Vagina (tissue), 2 donors: Measurements from ENCODE around the gene MRPL24. TPM values are rescaled to one million over a fixed set of nuclear protein-coding genes. Genes with fewer than 3 reads are reported as not detected.
A peak's percentile ranks its signal among the peaks of the same experiment; 100 is the strongest.

Experiments used
- DNase-seq, 2 donors: peaks; one replicate each; pipeline ENCODE4 v3.0.0-alpha.2; 2017; ENCODE audit errors: extremely low spot score in 2 of 2
- H3K27ac ChIP-seq: fragments of 200-600 bp; sonication (generic); one replicate; pipeline ENCODE4 v1.5.1; 2019
- H3K27me3 ChIP-seq: fragments of 200-600 bp; sonication (generic); one replicate; pipeline ENCODE4 v1.5.1; 2019
- H3K36me3 ChIP-seq, 2 donors: fragments of 200-600 bp; sonication (generic); one replicate each; pipeline ENCODE4 v1.5.1; 2017 to 2019
- H3K4me1 ChIP-seq: fragments of 200-600 bp; sonication (generic); one replicate; pipeline ENCODE4 v1.5.1; 2019
- H3K4me3 ChIP-seq, 2 donors: fragments of 200-600 bp; sonication (generic); 1 replicate in 1 of 2; 2 replicates in 1 of 2; pipeline ENCODE4 v1.5.1; 2016 to 2019
- H3K9me3 ChIP-seq: fragments of 200-600 bp; sonication (generic); one replicate; pipeline ENCODE4 v1.5.1; 2019
- POLR2A ChIP-seq, 2 donors: fragments of 450-650 bp; IDR thresholded peaks; one replicate each; pipeline ENCODE4 v1.6.1; 2017; ENCODE audit warnings: antibody characterized with exemption in 2 of 2, mild to moderate bottlenecking in 2 of 2, moderate library complexity in 2 of 2
- POLR2AphosphoS5 ChIP-seq, 2 donors: sonication (generic); formaldehyde crosslinking; IDR thresholded peaks; one replicate each; pipeline ENCODE4 v1.9.0; 2017; ENCODE audit warnings: antibody characterized with exemption in 2 of 2, mild to moderate bottlenecking in 2 of 2, low read depth in 1 of 2; ENCODE audit not compliant: insufficient read depth in 1 of 2
- intact Hi-C: fragments of 100-400 bp; cut with DNase I; formaldehyde crosslinking; loops from one replicate; pipeline ENCODE4 v1.15.1; 2023
- total RNA-seq: library from RNA; depleted of rRNA; stranded (reverse); fragments of >200 nt; gene quantifications from one replicate; pipeline ENCODE4 v1.2.3, GENCODE V29; 2016
- TF ChIP-seq, protein P1 (sequence below), 3 experiments: fragments of 450-650 bp in 2 of 3; fragments of 200-600 bp in 1 of 3; sonication (generic) in 1 of 3; IDR thresholded peaks; one replicate each; pipeline ENCODE4 v1.5.1; 2017 to 2019; ENCODE audit warnings: antibody characterized with exemption in 3 of 3, mild to moderate bottlenecking in 2 of 3, moderate library complexity in 2 of 3

The MRPL24 gene
- total RNA-seq, 1 donor from 2014 or later = 40.0 TPM

DNA sequence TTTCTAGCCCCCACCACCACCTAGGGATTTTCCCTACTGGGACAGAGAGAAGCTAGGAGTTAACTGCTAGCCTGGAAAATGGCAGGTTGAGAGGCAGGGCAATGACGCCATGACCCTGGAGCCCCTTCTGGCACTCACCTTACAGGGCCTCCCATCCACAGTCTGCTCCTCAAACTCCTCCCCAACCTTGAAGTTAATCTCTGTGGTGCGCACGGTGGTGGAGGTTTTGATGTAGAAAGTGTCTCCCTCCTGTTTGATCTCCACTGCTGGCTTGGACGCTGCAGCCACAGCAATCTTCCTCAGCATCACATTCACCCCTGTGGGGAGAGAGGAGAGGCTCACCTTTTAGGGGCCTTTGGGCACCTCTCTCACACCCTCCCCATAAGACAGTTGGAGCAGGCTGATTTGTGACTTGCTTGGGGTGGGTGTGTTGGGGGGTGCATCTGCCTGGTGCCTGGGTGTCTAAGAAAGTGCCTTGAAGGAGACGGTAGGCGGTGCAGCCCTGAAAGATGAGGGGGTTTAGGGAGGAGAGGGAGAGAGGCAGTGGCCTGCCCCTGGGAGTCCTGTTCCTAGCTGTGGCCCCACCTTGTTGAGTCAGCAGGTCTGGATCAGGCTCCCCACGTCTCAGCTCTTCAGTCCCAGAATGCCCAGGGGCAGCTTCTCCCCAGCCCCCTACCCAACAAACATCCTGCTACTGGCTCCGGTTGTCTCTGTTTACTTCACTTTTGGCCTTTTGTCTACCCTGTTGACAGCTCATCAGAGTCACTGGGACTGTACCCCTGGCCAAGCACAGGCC is 40.0 kb downstream of the MRPL24 start:
- Histone ChIP-seq H3K9me3 (no peaks in the 10 kb centered on the region), H3K27ac (peak overlapping the region; percentile 15), H3K4me3 (no peak overlapping the region), H3K36me3 (no peaks in the 10 kb centered on the region), H3K27me3 (no peaks in the 10 kb centered on the region), H3K4me1 (peaks cover 32% of the 10 kb centered on the region)
- DNase-seq = no peak
- intact Hi-C loops = no loop called here
- TF ChIP-seq POLR2AphosphoS5 (IDR thresholded peaks at IDR 0.05; ENCODE audit: insufficient read depth in 1 of 2, low read depth in 1 of 2) (no peak), POLR2A (IDR thresholded peaks at IDR 0.05) (no peak)
- TF ChIP-seq, protein P1, sequence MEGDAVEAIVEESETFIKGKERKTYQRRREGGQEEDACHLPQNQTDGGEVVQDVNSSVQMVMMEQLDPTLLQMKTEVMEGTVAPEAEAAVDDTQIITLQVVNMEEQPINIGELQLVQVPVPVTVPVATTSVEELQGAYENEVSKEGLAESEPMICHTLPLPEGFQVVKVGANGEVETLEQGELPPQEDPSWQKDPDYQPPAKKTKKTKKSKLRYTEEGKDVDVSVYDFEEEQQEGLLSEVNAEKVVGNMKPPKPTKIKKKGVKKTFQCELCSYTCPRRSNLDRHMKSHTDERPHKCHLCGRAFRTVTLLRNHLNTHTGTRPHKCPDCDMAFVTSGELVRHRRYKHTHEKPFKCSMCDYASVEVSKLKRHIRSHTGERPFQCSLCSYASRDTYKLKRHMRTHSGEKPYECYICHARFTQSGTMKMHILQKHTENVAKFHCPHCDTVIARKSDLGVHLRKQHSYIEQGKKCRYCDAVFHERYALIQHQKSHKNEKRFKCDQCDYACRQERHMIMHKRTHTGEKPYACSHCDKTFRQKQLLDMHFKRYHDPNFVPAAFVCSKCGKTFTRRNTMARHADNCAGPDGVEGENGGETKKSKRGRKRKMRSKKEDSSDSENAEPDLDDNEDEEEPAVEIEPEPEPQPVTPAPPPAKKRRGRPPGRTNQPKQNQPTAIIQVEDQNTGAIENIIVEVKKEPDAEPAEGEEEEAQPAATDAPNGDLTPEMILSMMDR (IDR thresholded peaks at IDR 0.05) = no peak

DNA sequence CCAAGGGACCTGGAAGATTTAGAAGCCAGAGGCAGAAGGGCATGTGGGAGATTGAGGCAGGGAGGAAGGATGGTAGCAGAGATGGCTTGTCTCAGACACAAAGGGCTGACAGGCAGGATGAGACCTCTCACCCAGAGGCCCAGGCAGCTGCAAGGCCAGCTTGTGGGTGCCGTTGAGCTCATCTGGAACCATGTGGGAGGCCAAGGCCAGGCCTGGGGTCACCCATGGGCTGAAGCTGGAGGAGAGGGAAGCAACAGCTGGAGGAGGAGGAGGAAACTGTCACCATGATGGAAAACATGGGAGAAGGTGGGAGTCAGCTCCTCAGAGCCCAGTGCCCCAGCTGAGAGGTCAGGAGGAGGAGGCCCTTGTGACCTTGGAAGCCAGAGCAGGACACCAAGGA is 41.9 kb downstream of the MRPL24 start:
- TF ChIP-seq POLR2AphosphoS5 (IDR thresholded peaks at IDR 0.05; ENCODE audit: insufficient read depth in 1 of 2, low read depth in 1 of 2) (no peak), POLR2A (IDR thresholded peaks at IDR 0.05) (no peak)
- TF ChIP-seq, protein P1 (IDR thresholded peaks at IDR 0.05) = no peak
- Histone ChIP-seq H3K36me3 (no peaks in the 10 kb centered on the region), H3K27ac (no peak overlapping the region), H3K27me3 (no peaks in the 10 kb centered on the region), H3K4me3 (no peak overlapping the region), H3K4me1 (peaks cover 22% of the 10 kb centered on the region), H3K9me3 (no peaks in the 10 kb centered on the region)
- DNase-seq = no peak
- intact Hi-C loops = no loop called here

DNA sequence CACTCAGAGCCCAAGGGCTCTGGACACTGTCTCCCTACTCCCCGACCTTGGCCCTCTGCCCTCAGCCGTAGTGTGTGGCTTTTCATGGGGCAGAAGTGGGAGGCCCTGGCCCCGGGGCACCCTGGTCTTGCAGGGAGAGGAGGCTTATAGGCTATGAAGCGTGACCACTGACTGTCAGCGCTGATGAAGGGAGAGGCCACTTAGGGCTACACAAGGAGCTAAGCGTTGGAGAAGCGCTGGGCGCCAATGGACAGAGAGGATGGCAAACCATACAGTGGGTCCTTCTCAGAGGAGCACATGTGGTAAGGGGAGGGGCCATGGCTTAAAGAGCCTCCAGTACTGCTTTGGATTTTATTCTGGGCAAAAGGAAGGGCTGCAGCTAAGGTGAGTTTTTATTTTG is 43.4 kb downstream of the MRPL24 start:
- Histone ChIP-seq H3K9me3 (no peaks in the 10 kb centered on the region), H3K36me3 (no peaks in the 10 kb centered on the region), H3K27me3 (no peaks in the 10 kb centered on the region), H3K4me1 (peaks cover 22% of the 10 kb centered on the region), H3K4me3 (no peak overlapping the region), H3K27ac (no peak overlapping the region)
- TF ChIP-seq POLR2AphosphoS5 (IDR thresholded peaks at IDR 0.05; ENCODE audit: insufficient read depth in 1 of 2, low read depth in 1 of 2) = no peak
- DNase-seq = no peak
- intact Hi-C loops = no loop called here

DNA sequence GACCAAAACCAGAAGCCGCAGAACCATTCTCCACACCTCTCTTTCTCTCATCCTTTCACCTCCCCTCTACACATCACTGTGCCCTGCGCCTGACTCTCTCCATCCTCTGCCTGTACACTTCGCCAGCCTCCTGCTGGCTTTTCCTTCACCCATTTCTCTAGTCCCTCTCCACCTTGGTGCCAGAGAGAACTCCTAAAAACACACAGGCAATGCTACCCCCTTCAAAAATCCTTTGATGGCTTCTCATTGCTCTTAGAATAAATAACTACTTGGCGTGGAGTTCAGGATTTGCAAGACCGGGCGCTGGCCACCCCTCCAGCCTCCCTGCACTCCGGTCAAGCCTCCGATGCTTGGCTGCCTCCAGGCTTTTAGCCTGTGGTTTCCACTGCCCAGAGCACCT is 44.1 kb downstream of the MRPL24 start:
- Histone ChIP-seq H3K27me3 (no peaks in the 10 kb centered on the region), H3K9me3 (no peaks in the 10 kb centered on the region), H3K36me3 (no peaks in the 10 kb centered on the region), H3K4me1 (peaks cover 29% of the 10 kb centered on the region), H3K27ac (no peak overlapping the region), H3K4me3 (no peak overlapping the region)
- no peak for TF ChIP-seq POLR2A (IDR thresholded peaks at IDR 0.05)
- no peak for TF ChIP-seq POLR2AphosphoS5 (IDR thresholded peaks at IDR 0.05; ENCODE audit: insufficient read depth in 1 of 2, low read depth in 1 of 2)
- TF ChIP-seq, protein P1 (IDR thresholded peaks at IDR 0.05) = no peak
- no peak for DNase-seq
- intact Hi-C loops = no loop called here

DNA sequence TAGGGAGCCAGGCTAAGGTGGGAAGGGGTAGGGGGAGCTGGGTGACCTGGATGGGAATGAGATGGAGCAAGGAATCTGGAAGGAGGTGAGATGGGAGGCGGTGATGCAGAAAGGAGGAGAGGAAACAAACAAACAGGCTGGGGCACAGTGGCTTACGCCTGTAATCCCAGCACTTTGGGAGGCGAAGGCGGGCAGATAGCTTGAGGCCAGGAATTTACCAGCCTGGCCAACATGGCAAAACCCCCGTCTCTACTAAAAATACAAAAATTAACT is 46.3 kb downstream of the MRPL24 start:
- no peak for DNase-seq
- Histone ChIP-seq H3K36me3 (no peaks in the 10 kb centered on the region), H3K4me1 (peaks cover 51% of the 10 kb centered on the region), H3K9me3 (no peaks in the 10 kb centered on the region), H3K4me3 (no peak overlapping the region), H3K27ac (peak overlapping the region; percentile 52), H3K27me3 (no peaks in the 10 kb centered on the region)
- TF ChIP-seq, protein P1 (IDR thresholded peaks at IDR 0.05) = no peak
- no peak for TF ChIP-seq POLR2A (IDR thresholded peaks at IDR 0.05)
- no peak for TF ChIP-seq POLR2AphosphoS5 (IDR thresholded peaks at IDR 0.05; ENCODE audit: insufficient read depth in 1 of 2, low read depth in 1 of 2)
- intact Hi-C loops = no loop called here
